Thyroid gland (tissue), 4 donors: Measurements from ENCODE around the gene AMMECR1L. TPM values are rescaled to one million over a fixed set of nuclear protein-coding genes. Genes with fewer than 3 reads are reported as not detected.
A peak's percentile ranks its signal among the peaks of the same experiment; 100 is the strongest.
"Not testable (repeated sequence)": the region's sequence is repeated elsewhere in the genome, so short reads cannot be mapped to it uniquely, and the experiment has no call there.

Experiments used
- DNase-seq, 2 donors: peaks; one replicate each; pipeline ENCODE4 v3.0.0-alpha.2; 2019
- H3K27ac ChIP-seq, 3 donors: fragments of 200-600 bp; sonication (generic); 1 replicate in 2 of 3; 2 replicates in 1 of 3; pipeline ENCODE4 v1.5.1; 2016 to 2019; ENCODE audit warnings: mild to moderate bottlenecking in 1 of 3, moderate library complexity in 1 of 3
- H3K27me3 ChIP-seq: fragments of 200-600 bp; sonication (generic); one replicate; pipeline ENCODE4 v1.5.1; 2019
- H3K36me3 ChIP-seq, 2 donors: fragments of 200-600 bp; sonication (generic); one replicate each; pipeline ENCODE4 v1.5.1; 2016 to 2019
- H3K4me1 ChIP-seq, 2 donors: fragments of 200-600 bp; sonication (generic); one replicate each; pipeline ENCODE4 v1.5.1; 2017 to 2019
- H3K4me3 ChIP-seq, 3 donors: fragments of 200-600 bp; sonication (generic); replicated peaks in 1 of 3; 1 replicate in 2 of 3; 2 replicates in 1 of 3; pipeline ENCODE4 v1.5.1; 2016; ENCODE audit warnings: mild to moderate bottlenecking in 1 of 3
- H3K9me3 ChIP-seq: fragments of 200-600 bp; sonication (generic); one replicate; pipeline ENCODE4 v1.5.1; 2017
- CTCF ChIP-seq, 6 experiments: fragments of 200-600 bp in 3 of 6; fragments of 450-650 bp in 3 of 6; sonication (generic) in 3 of 6; IDR thresholded peaks; one replicate each; pipeline ENCODE4 v1.5.1; 2016 to 2019; ENCODE audit warnings: antibody characterized with exemption in 6 of 6, mild to moderate bottlenecking in 2 of 6, inconsistent platforms in 1 of 6, moderate library complexity in 1 of 6
- POLR2A ChIP-seq, 2 donors: fragments of 450-650 bp; IDR thresholded peaks; one replicate each; pipeline ENCODE4 v1.6.1; 2017; ENCODE audit warnings: antibody characterized with exemption in 2 of 2, mild to moderate bottlenecking in 2 of 2, moderate library complexity in 1 of 2
- WGBS, 2 donors: methylation state at CpG; one replicate each; pipeline ENCODE4 v1.1.5; 2017; 5-methylcytosine and 5-hydroxymethylcytosine counted together
- intact Hi-C: fragments of 100-400 bp; cut with DNase I; formaldehyde crosslinking; loops from one replicate; pipeline ENCODE4 v1.15.1; 2023
- total RNA-seq, 4 donors: library from RNA; depleted of rRNA; stranded (reverse); fragments of >200 nt; gene quantifications; one replicate each; pipeline ENCODE4 v1.2.3, GENCODE V29; 2016

Gene AMMECR1L
- total RNA-seq, 4 donors from 2014 or later: 10.3 to 13.4 (median 11.5) TPM

GRCh38 chr2:127887082-127887775 lies 1.5 kb upstream of the AMMECR1L start:
- TF ChIP-seq CTCF (IDR thresholded peaks at IDR 0.05) (no peak), POLR2A (IDR thresholded peaks at IDR 0.05) (no peak)
- H3K9me3 ChIP-seq: no peaks in the 10 kb centered on the region
- H3K27me3 ChIP-seq: no peaks in the 10 kb centered on the region
- DNase-seq: no peak
- H3K36me3 ChIP-seq: no peaks in the 10 kb centered on the region
- WGBS, 2 donors: 34 to 38% methylated on average over 8 of the region's 8 CpGs
- peak overlapping the region; percentile 16 to 88 (median 80) for H3K27ac ChIP-seq
- intact Hi-C loops: no loop called here
- H3K4me1 ChIP-seq: peaks cover 17 to 22% of the 10 kb centered on the region in 2 donors
- H3K4me3 ChIP-seq: no peak overlapping the region

DNA sequence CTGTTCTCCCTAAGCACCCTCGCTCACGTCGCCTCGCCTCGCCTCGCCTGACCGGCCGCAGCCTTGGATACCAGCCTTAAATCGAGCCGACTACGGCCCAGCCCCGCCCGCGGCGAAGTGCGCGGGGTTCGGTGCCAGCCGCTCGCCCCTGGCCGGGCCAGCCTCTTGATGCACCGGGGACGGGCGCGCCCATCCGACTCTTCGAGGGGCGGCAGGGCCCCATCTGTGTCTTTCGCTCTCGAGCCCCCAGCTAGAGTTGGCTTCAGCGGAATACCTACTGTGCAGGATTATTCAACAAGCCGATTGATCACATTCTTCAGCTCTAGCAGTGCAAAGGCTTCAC lies 808 bp upstream of the AMMECR1L start:
- H3K27me3 ChIP-seq, intact Hi-C loops, DNase-seq, H3K9me3 ChIP-seq, H3K36me3 ChIP-seq: not testable (repeated sequence)
- peak overlapping the region in 2 of 3 donors; percentile 35 to 47 for H3K4me3 ChIP-seq
- H3K4me1 ChIP-seq: peaks cover 17 to 22% of the 10 kb centered on the region in 2 donors
- peak overlapping the region; percentile 69 to 89 (median 88) for H3K27ac ChIP-seq
- WGBS, 2 donors: no CpG with 5 or more reads among the region's 32 CpGs

- intact Hi-C loops, H3K27me3 ChIP-seq, H3K36me3 ChIP-seq, H3K9me3 ChIP-seq: not testable (repeated sequence)
- TF ChIP-seq CTCF (IDR thresholded peaks at IDR 0.05): peak in 1 of 6 experiments; percentile 22
- Histone ChIP-seq H3K27ac (peak overlapping the region in 2 of 3 donors; percentile 53 to 69), H3K4me1 (peaks cover 17 to 22% of the 10 kb centered on the region in 2 donors), H3K4me3 (peak overlapping the region in 2 of 3 donors; percentile 31 to 47)
- WGBS, 2 donors: 1% methylated on average over 18 to 19 of the region's 61 CpGs
- peak; percentile 26 for DNase-seq
These were observed 655 bp downstream of the AMMECR1L start for GRCh38 chr2:127884861-127885740.

DNA sequence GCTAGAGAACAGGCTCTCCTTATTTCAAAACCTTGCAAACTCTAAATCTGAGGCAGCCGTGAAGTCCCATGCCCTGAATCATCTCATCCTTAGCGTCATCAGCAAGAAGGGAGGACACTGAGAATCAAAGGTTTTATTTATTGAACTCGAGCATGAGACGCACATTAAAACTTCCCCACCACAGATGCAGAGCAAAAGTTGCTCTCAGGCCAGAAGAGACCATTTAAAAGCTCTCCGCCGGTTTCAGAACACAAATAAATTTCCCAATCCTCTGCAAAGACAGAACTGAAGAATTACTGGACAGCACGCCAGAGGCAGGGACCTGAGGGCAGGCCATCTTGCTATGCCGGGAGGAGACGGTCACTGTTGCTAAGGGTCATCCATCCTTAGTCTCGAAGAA lies 1.3 kb downstream of the AMMECR1L start:
- TF ChIP-seq POLR2A (IDR thresholded peaks at IDR 0.05): no peak
- no peak for TF ChIP-seq CTCF (IDR thresholded peaks at IDR 0.05)
- no peak for DNase-seq
- H3K4me3 ChIP-seq: peak overlapping the region in 1 of 3 donors; percentile 47
- H3K27ac ChIP-seq: peak overlapping the region in 1 of 3 donors; percentile 53
- H3K9me3 ChIP-seq: no peaks in the 10 kb centered on the region
- H3K36me3 ChIP-seq: no peaks in the 10 kb centered on the region
- H3K27me3 ChIP-seq: no peaks in the 10 kb centered on the region
- 37 to 41% methylated on average over 9 to 10 of the region's 10 CpGs for WGBS, 2 donors
- intact Hi-C loops: no loop called here
- peaks cover 17 to 19% of the 10 kb centered on the region in 2 donors for H3K4me1 ChIP-seq

DNA sequence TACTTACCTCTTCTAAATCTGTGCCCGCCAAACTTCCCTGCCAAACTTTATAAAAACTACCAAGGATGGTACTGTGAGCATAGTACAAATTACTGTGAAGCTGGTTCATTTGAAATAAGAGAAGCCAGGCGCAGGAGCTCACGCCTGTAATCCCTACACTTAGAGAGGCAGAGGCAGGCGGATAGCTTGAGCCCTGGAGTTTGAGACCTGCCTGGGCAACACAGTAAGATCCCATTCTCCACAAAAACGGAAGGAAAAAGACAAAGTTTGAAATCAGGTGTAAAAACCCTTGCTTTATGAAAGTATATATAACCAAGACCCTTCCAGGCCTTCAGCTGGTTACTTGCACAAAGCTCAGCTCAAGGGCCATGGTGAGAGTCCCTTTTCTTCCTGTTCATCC lies 5.9 kb downstream of the AMMECR1L start:
- H3K27me3 ChIP-seq: no peaks in the 10 kb centered on the region
- intact Hi-C loops: loop anchor here (10.0 kb wide), 1 partner anchor 75 kb away; no protein-coding TSS in a partner anchor
- H3K9me3 ChIP-seq: no peaks in the 10 kb centered on the region
- peaks cover 0 to 5% of the 10 kb centered on the region in 2 donors for H3K4me1 ChIP-seq
- H3K27ac ChIP-seq: no peak overlapping the region
- no peaks in the 10 kb centered on the region for H3K36me3 ChIP-seq
- no peak for DNase-seq
- H3K4me3 ChIP-seq: no peak overlapping the region
- TF ChIP-seq CTCF (IDR thresholded peaks at IDR 0.05): no peak
- TF ChIP-seq POLR2A (IDR thresholded peaks at IDR 0.05): no peak
- WGBS, 2 donors: 90 to 96% methylated on average over 5 of the region's 5 CpGs
